Testis (tissue), 3 donors: ENCODE data around the gene UBE3B. TPM values are rescaled to one million over a fixed set of nuclear protein-coding genes. Genes with fewer than 3 reads are reported as not detected.

ENCODE experiments used
- DNase-seq: peaks from one replicate; pipeline ENCODE4 v3.0.0-alpha.2; 2019
- H3K27ac ChIP-seq, 2 donors: fragments of 200-600 bp; sonication (generic); one replicate each; pipeline ENCODE4 v1.5.1; 2019
- H3K27me3 ChIP-seq: fragments of 200-600 bp; sonication (generic); one replicate; pipeline ENCODE4 v1.5.1; 2019
- H3K36me3 ChIP-seq: fragments of 200-600 bp; sonication (generic); one replicate; pipeline ENCODE4 v1.5.1; 2017; ENCODE audit warnings: low read depth; ENCODE audit errors: missing control alignments
- H3K4me1 ChIP-seq: fragments of 200-600 bp; sonication (generic); one replicate; pipeline ENCODE4 v1.5.1; 2019
- H3K4me3 ChIP-seq, 2 donors: fragments of 200-600 bp; sonication (generic); one replicate each; pipeline ENCODE4 v1.5.1; 2017 to 2019
- H3K9me3 ChIP-seq: fragments of 200-600 bp; sonication (generic); one replicate; pipeline ENCODE4 v1.5.1; 2017
- POLR2A ChIP-seq: fragments of 450-650 bp; IDR thresholded peaks from one replicate; pipeline ENCODE4 v1.6.1; 2017; ENCODE audit warnings: antibody characterized with exemption, mild to moderate bottlenecking, moderate library complexity
- WGBS, 2 donors: methylation state at CpG; one replicate each; pipeline ENCODE4 v1.1.5; 2018; 5-methylcytosine and 5-hydroxymethylcytosine counted together
- intact Hi-C: fragments of 100-400 bp; cut with DNase I; formaldehyde crosslinking; loops from one replicate; pipeline ENCODE4 v1.15.1; 2023; ENCODE audit warnings: low total_unique reads
- polyA plus RNA-seq: library from polyadenylated mRNA; stranded (reverse); fragments of 350-450 nt; fragmentation: Illumina TruSeq; extraction: RNeasy Lipid Tissue Mini Kit (QIAGEN cat#74804); gene quantifications from one replicate; pipeline ENCODE4 v1.2.3, GENCODE V29; 2014; ENCODE audit warnings: low read depth, low replicate concordance; ENCODE audit not compliant: insufficient read depth
- total RNA-seq, 2 donors: library from RNA; depleted of rRNA; stranded (reverse); fragments of >200 nt; gene quantifications; one replicate each; pipeline ENCODE4 v1.2.3, GENCODE V29; 2016
- TF ChIP-seq, protein P1 (sequence below), 3 experiments: fragments of 450-650 bp in 2 of 3; fragments of 200-600 bp in 1 of 3; sonication (generic) in 1 of 3; IDR thresholded peaks; one replicate each; pipeline ENCODE4 v1.5.1; 2016 to 2019; ENCODE audit warnings: antibody characterized with exemption in 3 of 3, mild to moderate bottlenecking in 2 of 3, moderate library complexity in 1 of 3

UBE3B gene
- total and polyA plus RNA-seq, 3 donors from 2014 or later = 38.1 to 66.8 (median 65.6) TPM

GRCh38 chr12:109533487-109533740 is 56.0 kb downstream of the UBE3B start:
- H3K27ac ChIP-seq = no peak overlapping the region
- intact Hi-C loops = no loop called here
- no peak for DNase-seq
- H3K4me3 ChIP-seq = no peak overlapping the region
- H3K27me3 ChIP-seq = no peaks in the 10 kb centered on the region
- no peaks in the 10 kb centered on the region for H3K36me3 ChIP-seq
- 93 to 94% methylated on average over 6 to 8 of the region's 8 CpGs for WGBS, 2 donors
- H3K4me1 ChIP-seq = peaks cover 17% of the 10 kb centered on the region
- TF ChIP-seq, protein P1, sequence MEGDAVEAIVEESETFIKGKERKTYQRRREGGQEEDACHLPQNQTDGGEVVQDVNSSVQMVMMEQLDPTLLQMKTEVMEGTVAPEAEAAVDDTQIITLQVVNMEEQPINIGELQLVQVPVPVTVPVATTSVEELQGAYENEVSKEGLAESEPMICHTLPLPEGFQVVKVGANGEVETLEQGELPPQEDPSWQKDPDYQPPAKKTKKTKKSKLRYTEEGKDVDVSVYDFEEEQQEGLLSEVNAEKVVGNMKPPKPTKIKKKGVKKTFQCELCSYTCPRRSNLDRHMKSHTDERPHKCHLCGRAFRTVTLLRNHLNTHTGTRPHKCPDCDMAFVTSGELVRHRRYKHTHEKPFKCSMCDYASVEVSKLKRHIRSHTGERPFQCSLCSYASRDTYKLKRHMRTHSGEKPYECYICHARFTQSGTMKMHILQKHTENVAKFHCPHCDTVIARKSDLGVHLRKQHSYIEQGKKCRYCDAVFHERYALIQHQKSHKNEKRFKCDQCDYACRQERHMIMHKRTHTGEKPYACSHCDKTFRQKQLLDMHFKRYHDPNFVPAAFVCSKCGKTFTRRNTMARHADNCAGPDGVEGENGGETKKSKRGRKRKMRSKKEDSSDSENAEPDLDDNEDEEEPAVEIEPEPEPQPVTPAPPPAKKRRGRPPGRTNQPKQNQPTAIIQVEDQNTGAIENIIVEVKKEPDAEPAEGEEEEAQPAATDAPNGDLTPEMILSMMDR (IDR thresholded peaks at IDR 0.05) = no peak
- no peak for TF ChIP-seq POLR2A
- no peaks in the 10 kb centered on the region for H3K9me3 ChIP-seq

DNA sequence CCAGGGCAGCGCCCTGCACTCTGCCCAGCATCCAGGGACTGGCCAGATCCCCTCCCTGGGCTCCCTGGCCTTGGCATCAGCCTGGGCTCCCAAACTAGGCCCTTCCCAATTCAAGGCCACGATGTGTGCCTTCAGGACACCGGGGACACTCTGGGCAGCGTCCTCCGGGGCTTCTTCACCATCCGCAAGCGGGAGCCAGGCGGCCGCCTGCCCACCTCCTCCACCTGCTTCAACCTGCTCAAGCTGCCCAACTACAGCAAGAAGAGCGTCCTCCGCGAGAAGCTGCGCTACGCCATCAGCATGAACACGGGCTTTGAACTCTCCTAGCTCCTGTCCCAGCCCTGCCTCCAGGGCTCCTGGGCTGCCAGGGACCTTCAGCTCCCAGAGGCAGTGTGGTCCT is 57.0 kb downstream of the UBE3B start:
- Histone ChIP-seq H3K4me1 (peaks cover 19% of the 10 kb centered on the region), H3K36me3 (no peaks in the 10 kb centered on the region), H3K27ac (no peak overlapping the region), H3K4me3 (no peak overlapping the region), H3K27me3 (no peaks in the 10 kb centered on the region), H3K9me3 (no peaks in the 10 kb centered on the region)
- 92 to 97% methylated on average over 5 to 15 of the region's 15 CpGs for WGBS, 2 donors
- no peak for DNase-seq
- intact Hi-C loops = no loop called here
- no peak for TF ChIP-seq POLR2A
- TF ChIP-seq, protein P1 (IDR thresholded peaks at IDR 0.05) = no peak

DNA sequence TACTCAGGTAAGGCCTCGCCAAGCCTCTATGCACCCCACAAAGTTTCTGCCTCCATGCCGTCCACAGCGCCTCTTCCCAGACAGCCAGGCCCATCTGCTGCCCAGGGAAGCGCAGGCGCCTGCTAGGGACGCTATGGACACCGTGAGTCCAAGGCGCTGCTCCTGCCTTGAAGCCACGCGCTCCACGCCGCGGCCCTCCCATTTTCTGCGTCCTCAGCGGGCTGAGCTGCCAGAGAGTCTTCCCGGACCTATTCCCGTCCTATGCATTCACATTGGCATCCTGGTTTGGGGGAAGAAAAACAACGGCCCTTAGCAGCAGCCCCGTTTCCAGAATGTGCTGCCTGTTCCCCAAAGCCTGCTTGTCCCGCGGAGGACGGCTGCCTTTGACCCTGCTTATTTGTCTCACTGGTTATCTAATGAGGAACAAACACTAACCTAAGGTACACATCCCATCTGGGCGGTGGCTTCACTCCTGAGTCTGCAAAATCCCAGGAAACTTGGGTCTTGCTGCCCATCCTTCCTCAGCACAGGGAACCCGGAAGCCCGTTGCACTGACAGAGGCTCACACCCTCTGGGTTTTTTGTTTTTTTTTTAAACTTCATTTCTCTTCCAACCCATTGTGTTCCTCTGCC is 57.9 kb downstream of the UBE3B start:
- DNase-seq = no peak
- H3K27me3 ChIP-seq = no peaks in the 10 kb centered on the region
- WGBS, 2 donors = 94 to 95% methylated on average over 23 to 25 of the region's 25 CpGs
- TF ChIP-seq, protein P1 (IDR thresholded peaks at IDR 0.05) = no peak
- no peak for TF ChIP-seq POLR2A
- no peak overlapping the region for H3K4me3 ChIP-seq
- peaks cover 17% of the 10 kb centered on the region for H3K4me1 ChIP-seq
- intact Hi-C loops = no loop called here
- no peaks in the 10 kb centered on the region for H3K9me3 ChIP-seq
- H3K36me3 ChIP-seq = no peaks in the 10 kb centered on the region
- no peak overlapping the region for H3K27ac ChIP-seq

- WGBS, 2 donors = 91% methylated on average over 5 of the region's 5 CpGs
- no peaks in the 10 kb centered on the region for H3K27me3 ChIP-seq
- intact Hi-C loops = no loop called here
- TF ChIP-seq, protein P1 (IDR thresholded peaks at IDR 0.05) = no peak
- no peak for TF ChIP-seq POLR2A
- DNase-seq = no peak
- no peaks in the 10 kb centered on the region for H3K36me3 ChIP-seq
- H3K4me1 ChIP-seq = peaks cover 15% of the 10 kb centered on the region
- no peaks in the 10 kb centered on the region for H3K9me3 ChIP-seq
- no peak overlapping the region for H3K27ac ChIP-seq
- H3K4me3 ChIP-seq = no peak overlapping the region
Observed at GRCh38 chr12:109535863-109536250, 58.4 kb downstream of the UBE3B start.

DNA sequence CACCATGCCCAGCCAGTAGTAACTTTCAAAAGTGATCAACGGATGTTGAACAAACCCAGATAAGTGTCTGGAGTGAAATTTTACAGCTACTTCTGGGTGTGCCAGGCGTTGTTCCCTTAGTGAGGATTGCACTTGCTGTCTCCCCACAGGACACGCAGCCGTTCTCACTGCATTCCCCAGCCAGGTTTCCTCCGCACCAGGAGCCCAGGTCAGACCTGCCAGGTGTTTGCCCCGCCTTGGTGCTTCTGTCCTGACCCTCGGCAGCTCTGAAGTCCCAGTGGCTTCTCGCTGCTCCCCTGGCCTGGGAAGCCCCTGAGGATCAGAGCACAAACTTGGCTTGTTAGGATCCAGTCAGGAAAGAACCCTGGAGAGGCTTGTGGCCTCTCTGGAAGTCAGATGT is 59.7 kb downstream of the UBE3B start:
- TF ChIP-seq POLR2A = no peak
- TF ChIP-seq, protein P1 (IDR thresholded peaks at IDR 0.05) = no peak
- 89 to 93% methylated on average over 8 of the region's 8 CpGs for WGBS, 2 donors
- H3K4me1 ChIP-seq = peaks cover 28% of the 10 kb centered on the region

More for the DNA sequence above, 59.7 kb downstream of the UBE3B start:
- no peak for DNase-seq
- no peaks in the 10 kb centered on the region for H3K27me3 ChIP-seq
- no peak overlapping the region for H3K27ac ChIP-seq
- intact Hi-C loops = no loop called here
- no peak overlapping the region for H3K4me3 ChIP-seq
- H3K36me3 ChIP-seq = no peaks in the 10 kb centered on the region
- H3K9me3 ChIP-seq = no peaks in the 10 kb centered on the region
